ENCODE results near the gene ZNF423.
"Not testable (repeated sequence)": the region's sequence is repeated elsewhere in the genome, so short reads cannot be mapped to it uniquely, and the experiment has no call there.

ZNF423 gene

DNA sequence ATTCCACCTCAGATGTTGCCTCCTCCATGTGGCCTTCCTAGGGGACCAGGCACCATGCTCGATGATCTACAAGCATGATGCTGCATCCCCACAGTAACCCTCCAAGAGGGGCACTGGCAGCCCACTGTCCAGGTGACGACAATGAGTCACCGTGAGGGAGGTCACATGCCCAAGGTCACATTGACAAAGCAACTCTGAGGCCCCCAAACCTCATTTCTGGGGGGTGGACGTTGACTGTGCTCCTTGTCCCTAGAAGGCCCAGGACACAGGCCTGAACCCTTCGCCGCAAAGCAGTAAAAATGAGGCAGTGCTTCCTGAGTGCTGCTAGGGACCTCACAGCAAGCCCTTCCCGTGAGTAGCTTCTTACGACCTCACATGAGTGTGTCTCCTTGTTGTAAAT, 345.8 kb downstream of the ZNF423 start:
- no peak overlapping the region for H3K4me3 ChIP-seq (ENCODE audit: low read depth, low read length)
- TF ChIP-seq, protein P1, sequence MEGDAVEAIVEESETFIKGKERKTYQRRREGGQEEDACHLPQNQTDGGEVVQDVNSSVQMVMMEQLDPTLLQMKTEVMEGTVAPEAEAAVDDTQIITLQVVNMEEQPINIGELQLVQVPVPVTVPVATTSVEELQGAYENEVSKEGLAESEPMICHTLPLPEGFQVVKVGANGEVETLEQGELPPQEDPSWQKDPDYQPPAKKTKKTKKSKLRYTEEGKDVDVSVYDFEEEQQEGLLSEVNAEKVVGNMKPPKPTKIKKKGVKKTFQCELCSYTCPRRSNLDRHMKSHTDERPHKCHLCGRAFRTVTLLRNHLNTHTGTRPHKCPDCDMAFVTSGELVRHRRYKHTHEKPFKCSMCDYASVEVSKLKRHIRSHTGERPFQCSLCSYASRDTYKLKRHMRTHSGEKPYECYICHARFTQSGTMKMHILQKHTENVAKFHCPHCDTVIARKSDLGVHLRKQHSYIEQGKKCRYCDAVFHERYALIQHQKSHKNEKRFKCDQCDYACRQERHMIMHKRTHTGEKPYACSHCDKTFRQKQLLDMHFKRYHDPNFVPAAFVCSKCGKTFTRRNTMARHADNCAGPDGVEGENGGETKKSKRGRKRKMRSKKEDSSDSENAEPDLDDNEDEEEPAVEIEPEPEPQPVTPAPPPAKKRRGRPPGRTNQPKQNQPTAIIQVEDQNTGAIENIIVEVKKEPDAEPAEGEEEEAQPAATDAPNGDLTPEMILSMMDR (IDR thresholded peaks at IDR 0.05; ENCODE audit: borderline replicate concordance, insufficient read depth, low read depth, low read length) = no peak

GRCh38 chr16:49506058-49507013, 349.6 kb downstream of the ZNF423 start:
- not testable (repeated sequence) for H3K4me3 ChIP-seq (ENCODE audit: low read depth, low read length)

DNA sequence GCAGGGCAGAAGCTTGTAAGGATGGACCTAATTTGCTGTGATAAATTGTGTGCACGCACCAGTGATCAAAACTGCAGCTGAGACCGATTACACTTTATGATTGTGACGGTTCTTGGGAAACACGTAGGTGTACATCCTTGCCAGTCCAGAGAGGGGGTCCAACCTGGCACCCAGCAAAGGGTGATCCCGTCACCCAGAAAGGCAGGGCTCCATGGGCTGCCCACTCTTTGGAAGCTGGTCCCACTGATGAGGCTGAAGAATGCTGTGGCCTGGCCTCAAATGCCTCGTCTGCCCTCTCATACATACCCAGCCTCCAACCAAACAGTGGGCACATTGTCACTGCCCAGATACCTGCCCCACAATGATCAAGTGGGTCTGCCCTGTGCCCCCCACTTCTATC, 350.4 kb downstream of the ZNF423 start:
- no peak overlapping the region for H3K4me3 ChIP-seq (ENCODE audit: low read depth, low read length)

DNA sequence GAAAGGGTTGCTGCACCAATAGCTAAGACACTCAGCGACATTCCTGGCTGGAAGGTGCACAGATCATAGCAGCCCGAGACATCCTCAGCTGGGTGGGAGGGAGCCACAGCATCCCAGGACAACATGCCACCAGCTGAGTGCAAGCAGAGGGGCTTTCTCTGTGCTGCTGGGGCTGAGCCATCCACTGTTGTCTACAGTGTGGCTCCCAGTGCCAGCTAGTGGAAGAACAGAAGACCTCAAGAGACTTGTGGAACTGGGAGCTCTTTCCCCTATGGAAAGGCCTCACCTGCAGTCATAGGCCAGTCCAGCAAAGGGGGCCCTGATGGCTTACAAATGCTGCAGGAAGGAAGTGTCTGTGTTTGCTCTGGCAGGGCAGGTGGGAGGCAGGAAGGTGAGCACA, 351.3 kb downstream of the ZNF423 start:
- TF ChIP-seq, protein P1 (IDR thresholded peaks at IDR 0.05; ENCODE audit: borderline replicate concordance, insufficient read depth, low read depth, low read length) = no peak
- no peak overlapping the region for H3K4me3 ChIP-seq (ENCODE audit: low read depth, low read length)

More for the DNA sequence above, 350.4 kb downstream of the ZNF423 start:
- TF ChIP-seq, protein P1 (IDR thresholded peaks at IDR 0.05; ENCODE audit: borderline replicate concordance, insufficient read depth, low read depth, low read length) = no peak

- H3K4me3 ChIP-seq (ENCODE audit: low read depth, low read length) = no peak overlapping the region
- TF ChIP-seq, protein P1 (IDR thresholded peaks at IDR 0.05; ENCODE audit: borderline replicate concordance, insufficient read depth, low read depth, low read length) = no peak
Measured at GRCh38 chr16:49504023-49504364, 351.9 kb downstream of the ZNF423 start.

DNA sequence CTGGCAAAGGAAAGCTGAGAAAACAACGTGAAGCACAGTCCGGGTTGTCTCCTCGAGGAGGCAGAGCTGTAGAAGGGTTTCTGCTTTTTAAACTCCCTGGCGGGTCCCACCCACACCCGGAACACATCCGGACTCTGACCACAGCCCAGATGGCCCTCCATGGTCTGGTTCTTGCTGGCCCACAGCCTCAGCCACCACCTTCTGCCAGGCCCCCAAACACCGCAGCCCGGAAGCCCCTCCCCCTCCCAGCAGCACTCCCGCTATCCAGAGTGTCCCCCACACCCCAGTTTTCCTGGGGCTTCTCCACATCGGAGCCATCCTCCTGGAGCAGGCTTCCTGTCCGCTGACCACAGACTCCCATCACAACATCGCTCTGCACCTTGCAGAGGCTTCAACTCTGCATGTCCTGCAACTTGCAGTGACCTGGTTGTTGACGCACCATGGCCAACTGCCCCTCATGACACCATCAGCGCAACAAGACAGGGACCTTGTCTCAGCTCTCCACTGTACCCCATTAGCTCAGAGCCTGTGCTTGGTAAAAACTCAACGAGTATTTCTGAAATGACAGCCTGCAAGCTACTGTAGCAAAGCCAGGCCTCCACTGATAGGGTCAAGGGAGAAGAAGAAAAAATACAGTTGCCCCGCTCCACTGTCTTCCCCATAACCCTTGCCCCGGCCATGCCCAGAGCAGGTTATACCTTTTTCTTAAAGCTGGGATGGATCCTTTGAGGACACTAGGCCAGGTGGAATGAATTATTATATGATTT, 352.5 kb downstream of the ZNF423 start:
- TF ChIP-seq, protein P1 (IDR thresholded peaks at IDR 0.05; ENCODE audit: borderline replicate concordance, insufficient read depth, low read depth, low read length) = no peak
- no peak overlapping the region for H3K4me3 ChIP-seq (ENCODE audit: low read depth, low read length)

DNA sequence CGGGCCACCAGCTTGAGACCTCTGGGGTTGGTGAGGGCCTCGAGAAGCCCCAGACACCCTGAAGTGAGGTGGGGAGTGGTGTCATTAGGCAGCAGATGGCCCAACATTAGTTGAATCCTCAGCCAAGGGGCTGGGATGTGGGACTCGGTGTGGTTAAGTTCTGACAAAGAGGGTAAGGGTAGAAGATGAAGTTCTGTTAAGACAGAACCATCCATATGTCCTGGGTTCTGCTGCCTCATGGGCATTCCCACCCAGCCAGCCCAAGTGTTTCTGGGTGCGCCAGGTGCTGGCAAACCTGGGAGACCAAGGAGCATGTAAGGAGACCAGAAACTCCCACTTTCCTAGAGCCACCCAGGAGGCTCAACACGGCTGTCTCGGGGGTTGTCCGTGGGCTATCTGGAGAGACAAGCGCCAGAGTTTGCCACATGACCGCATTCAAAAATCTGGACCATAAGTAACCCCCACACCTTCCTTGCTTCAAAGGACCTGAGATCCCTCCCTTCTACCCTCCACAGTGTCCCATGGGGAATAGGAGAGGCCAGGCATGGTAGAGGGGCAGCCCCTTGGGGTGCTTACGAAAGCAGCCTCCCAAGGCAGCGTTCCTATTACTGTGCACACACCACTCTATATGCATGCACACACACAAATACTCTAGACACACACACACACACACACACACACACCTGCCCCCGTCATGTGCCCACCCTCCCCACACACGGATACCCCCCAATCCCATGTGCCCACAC, 353.6 kb downstream of the ZNF423 start:
- TF ChIP-seq, protein P1 (IDR thresholded peaks at IDR 0.05; ENCODE audit: borderline replicate concordance, insufficient read depth, low read depth, low read length) = no peak
- no peak overlapping the region for H3K4me3 ChIP-seq (ENCODE audit: low read depth, low read length)

Measured in GM12875 (cell line).